AG04450 (cell line): ENCODE results near the gene BSN. TPM values are rescaled to one million over a fixed set of nuclear protein-coding genes. Genes with fewer than 3 reads are reported as not detected.

Experiments used
- CTCF ChIA-PET: fragments of 300-600, 350-600 bp; formaldehyde crosslinking; extraction: SDS; loops from one replicate; lab custom pipeline; 2022; ENCODE audit warnings: antibody characterized with exemption, inconsistent platforms; lab: Charles Lee
- POLR2A ChIA-PET: fragments of 350-600 bp; formaldehyde crosslinking; extraction: SDS; loops from one replicate; lab custom pipeline; 2021; ENCODE audit warnings: antibody characterized with exemption, inconsistent platforms; lab: Yijun Ruan, JAX
- DNase-seq: peaks from one replicate; pipeline ENCODE4 v3.0.0-alpha.2; 2011; ENCODE audit warnings: low read depth, low spot score
- H3K27ac ChIP-seq: one replicate; pipeline ENCODE4 v1.5.1; 2012; ENCODE audit warnings: low read depth, low read length, control low read depth
- H3K27me3 ChIP-seq: one replicate; pipeline ENCODE4 v1.6.0; 2012; ENCODE audit warnings: low read length; ENCODE audit not compliant: control insufficient read depth, insufficient read depth
- H3K4me3 ChIP-seq: 2 replicates; pipeline ENCODE4 v1.5.1; 2011; ENCODE audit warnings: mild to moderate bottlenecking, low read depth, low read length, control low read depth
- H3K9me3 ChIP-seq: 2 replicates; pipeline ENCODE4 v1.5.1; 2012; ENCODE audit warnings: low read length; ENCODE audit not compliant: control insufficient read depth, insufficient read depth
- CTCF ChIP-seq: IDR thresholded peaks from 2 replicates; pipeline ENCODE4 v1.5.1; 2011; ENCODE audit warnings: low read depth, low read length, control low read depth, inconsistent platforms
- polyA plus RNA-seq: library from polyadenylated mRNA; depleted of rRNA; stranded (reverse); fragments of >200 nt; gene quantifications from 2 replicates; pipeline ENCODE4 v1.2.3, GENCODE V29; 2011

Gene BSN
- polyA plus RNA-seq, 1 experiment, result not detected

GRCh38 chr3:49671291-49672288 lies 117.3 kb downstream of the BSN start:
- peak; percentile 15 for DNase-seq
- TF ChIP-seq CTCF, result peak; percentile 88
- Histone ChIP-seq H3K27ac (no peak overlapping the region), H3K9me3 (peaks cover 12% of the 10 kb centered on the region), H3K27me3 (peaks cover 5% of the 10 kb centered on the region), H3K4me3 (no peak overlapping the region)
- ChIA-PET POLR2A (interaction anchor here (1.0 to 1.2 kb wide), 2 partner anchors 48 to 132 kb away, joined by 3 to 5 read pairs; partner anchors contain the start of gene AMIGO3), CTCF (interaction anchor here (0.6 to 3.3 kb wide), 24 partner anchors 14 to 1224 kb away, joined by 3 to 208 read pairs (median 4); no protein-coding TSS in a partner anchor)

GRCh38 chr3:49673121-49673714 lies 118.9 kb downstream of the BSN start:
- Histone ChIP-seq H3K9me3 (peaks cover 12% of the 10 kb centered on the region), H3K27ac (peak overlapping the region; percentile 97), H3K4me3 (peak overlapping the region; percentile 81), H3K27me3 (no peaks in the 10 kb centered on the region)
- no peak for DNase-seq
- CTCF ChIA-PET, result interaction anchor here (0.6 to 3.3 kb wide), 7 partner anchors 135 to 582 kb away, joined by 3 to 208 read pairs (median 4); no protein-coding TSS in a partner anchor
- POLR2A ChIA-PET, result interaction anchor here (0.6 to 1.9 kb wide), 3 partner anchors 40 to 340 kb away, joined by 3 to 11 read pairs (median 3); no protein-coding TSS in a partner anchor
- TF ChIP-seq CTCF, result no peak

- Histone ChIP-seq H3K4me3 (peak within 1 kb of the TSS; percentile 81), H3K27me3 (no peaks in the 10 kb centered on the region), H3K9me3 (peaks cover 12% of the 10 kb centered on the region), H3K27ac (peak within 1 kb of the TSS; percentile 97)
- no peak for TF ChIP-seq CTCF
- DNase-seq, result peak; percentile 93
- ChIA-PET CTCF (interaction anchor here (1.4 to 3.3 kb wide), 2 partner anchors 135 to 140 kb away, joined by 5 to 208 read pairs; no protein-coding TSS in a partner anchor), POLR2A (interaction anchor here (1.9 kb wide), 1 partner anchor 134 kb away, joined by 11 read pairs; no protein-coding TSS in a partner anchor)
Observed at GRCh38 chr3:49673715-49674496, 119.6 kb downstream of the BSN start, which contains the start of gene APEH. Gene APEH (plus strand): TSS chr3:49674351. CDS start chr3:49674402, 51 bp downstream.

- ChIA-PET CTCF (no interaction called here), POLR2A (no interaction called here)
- H3K27ac ChIP-seq, result no peak overlapping the region
- no peak for TF ChIP-seq CTCF
- no peak for DNase-seq
- H3K9me3 ChIP-seq, result peaks cover 12% of the 10 kb centered on the region
- peak overlapping the region; percentile 81 for H3K4me3 ChIP-seq
- H3K27me3 ChIP-seq, result no peaks in the 10 kb centered on the region
Observed at GRCh38 chr3:49674497-49674983, 120.3 kb downstream of the BSN start.
